NT2/D1 (cell line): ENCODE results near the gene LAPTM5.

ENCODE experiments used
- SUZ12 ChIP-seq: IDR thresholded peaks from 2 replicates; pipeline ENCODE4 v1.6.1; 2011; ENCODE audit not compliant: insufficient read length, insufficient read depth; ENCODE audit errors: extremely low read depth
- ZNF274 ChIP-seq: IDR thresholded peaks from 2 replicates; pipeline ENCODE4 v1.6.1; 2011; ENCODE audit warnings: mild to moderate bottlenecking, low read depth, low read length

DNA sequence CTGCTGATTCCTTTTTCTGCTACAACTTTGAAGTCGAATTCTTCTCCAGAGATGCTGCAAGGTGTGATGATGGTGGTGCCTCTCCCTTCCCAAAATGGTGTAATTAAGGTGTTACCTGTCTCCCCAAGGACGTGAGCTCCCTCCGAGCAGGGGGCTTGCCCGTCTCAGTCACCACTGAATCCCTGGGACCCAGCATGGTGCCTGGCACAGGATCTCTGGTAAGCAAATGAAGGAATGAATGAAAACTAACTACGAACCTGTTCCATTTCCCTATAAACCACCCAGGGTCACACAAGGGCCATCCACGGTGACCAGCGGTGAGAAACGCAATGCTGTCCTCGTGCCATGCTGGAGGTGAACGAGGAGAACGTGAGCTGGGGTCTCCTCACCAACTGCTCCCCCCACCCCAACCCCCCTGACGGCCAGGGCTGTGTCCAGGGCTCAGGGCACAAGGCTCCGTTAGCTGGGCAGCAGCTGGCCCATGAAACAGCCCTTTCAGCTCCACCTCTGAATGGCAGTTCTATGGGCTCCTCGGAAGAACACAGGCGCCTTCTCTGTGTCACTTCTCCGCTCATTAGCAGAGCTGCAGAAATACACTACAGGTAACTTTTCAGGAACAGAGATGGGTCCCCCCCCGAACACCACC, 32.0 kb downstream of the LAPTM5 start:
- no peak for TF ChIP-seq ZNF274
- TF ChIP-seq SUZ12, result no peak
